ENCODE data around the gene CWC27.
"Not testable (repeated sequence)": the region's sequence is repeated elsewhere in the genome, so short reads cannot be mapped to it uniquely, and the experiment has no call there.

Gene CWC27

DNA sequence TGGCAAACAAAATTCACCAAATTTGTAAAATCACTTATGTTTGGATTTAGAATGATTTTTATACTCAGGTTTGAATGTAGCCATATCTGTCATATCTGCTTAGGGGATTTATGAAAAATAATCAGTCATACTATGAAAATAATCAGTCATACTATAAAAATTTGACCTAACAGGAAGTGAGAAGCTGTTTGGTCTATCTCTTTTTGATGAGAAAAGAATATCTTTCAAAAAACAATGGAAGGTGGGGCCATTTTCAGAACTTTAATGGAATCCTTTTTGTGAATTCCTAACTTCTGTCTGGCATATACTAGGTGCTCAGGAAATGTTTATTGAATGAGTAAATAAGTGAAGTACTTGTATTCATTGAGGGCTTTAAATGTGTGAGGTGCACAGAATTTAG, 70.1 kb downstream of the CWC27 start:
- DNase-seq (ENCODE audit: low read depth): no peak

DNA sequence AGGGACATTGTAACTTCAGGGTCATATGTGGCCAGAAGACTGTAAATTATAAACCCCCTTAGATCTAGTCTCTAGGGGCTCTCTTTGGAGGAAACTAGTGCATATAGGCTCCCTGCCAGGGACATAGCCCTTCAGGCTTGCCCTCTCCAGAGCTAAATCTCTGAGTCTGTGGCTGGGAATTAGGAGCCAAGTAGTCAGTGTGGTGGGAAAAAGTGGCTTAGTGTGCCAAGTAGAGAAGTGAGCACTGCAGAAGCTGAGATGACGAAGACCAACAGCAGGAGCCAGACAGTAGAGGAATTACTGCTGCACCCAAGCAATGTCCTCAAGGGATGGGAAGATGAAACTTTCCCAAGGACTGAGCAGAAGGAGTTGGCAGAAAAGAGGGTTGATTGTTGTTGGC, 71.2 kb downstream of the CWC27 start:
- DNase-seq (ENCODE audit: low read depth): no peak

DNA sequence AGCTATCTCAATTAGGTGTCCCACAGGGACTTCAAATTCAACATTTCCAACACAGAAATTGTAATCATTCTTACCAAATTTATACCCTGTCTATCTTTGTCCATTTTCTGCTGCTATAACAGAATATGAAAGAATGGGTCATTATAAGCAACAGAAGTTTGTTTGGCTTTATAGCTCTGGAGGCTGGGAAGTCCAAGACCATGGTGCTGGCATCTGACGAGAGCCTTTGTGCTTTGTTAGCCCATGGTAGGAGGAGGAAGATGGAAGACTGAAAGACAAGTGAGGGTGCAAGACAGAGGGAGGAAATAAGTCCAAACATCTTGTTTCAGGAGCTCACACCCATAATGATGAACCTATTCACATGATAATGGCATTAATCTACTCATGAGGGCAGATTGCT, 72.2 kb downstream of the CWC27 start:
- DNase-seq (ENCODE audit: low read depth): no peak

GRCh38 chr5:64853777-64854176, 85.0 kb downstream of the CWC27 start:
- DNase-seq (ENCODE audit: low read depth): no peak

GRCh38 chr5:64854855-64855254, 86.1 kb downstream of the CWC27 start:
- DNase-seq (ENCODE audit: low read depth): no peak

DNA sequence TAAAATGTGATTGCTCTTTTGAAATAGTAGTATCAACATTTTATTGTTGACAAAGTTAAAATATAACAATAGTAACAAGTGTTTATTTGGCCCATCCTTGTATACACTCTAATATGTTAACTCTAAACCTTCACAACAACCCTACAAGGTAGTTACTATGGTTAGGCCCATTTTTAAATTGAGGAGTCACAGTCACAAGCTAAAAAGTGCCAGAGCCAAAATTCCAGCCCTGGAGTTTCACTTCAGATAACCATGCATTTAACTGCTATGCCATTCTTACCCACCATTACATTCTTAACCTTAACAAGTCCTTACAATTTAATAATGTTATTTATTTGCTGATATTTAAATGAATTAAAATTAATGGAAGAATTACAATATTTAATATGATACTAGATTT, 91.2 kb downstream of the CWC27 start:
- no peak for DNase-seq (ENCODE audit: low read depth)

DNA sequence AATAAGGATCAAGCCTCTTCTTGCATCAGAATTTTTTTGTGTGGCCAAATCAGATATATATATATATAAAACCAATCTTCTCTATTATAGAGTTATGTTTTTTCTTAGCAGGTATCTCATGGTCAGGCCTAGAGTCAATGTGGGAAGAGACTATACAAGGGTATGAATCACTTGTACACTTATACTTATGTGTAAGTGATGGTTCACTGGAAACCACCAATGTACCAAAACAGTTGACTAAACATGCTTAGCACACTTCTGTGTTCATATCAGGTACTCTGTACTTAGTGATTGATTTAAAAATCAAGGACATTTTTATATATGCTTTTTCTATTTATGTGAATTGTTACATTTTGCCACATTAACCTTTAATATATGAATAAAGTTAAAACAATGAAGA, 92.6 kb downstream of the CWC27 start:
- no peak for DNase-seq (ENCODE audit: low read depth)

- no peak for DNase-seq (ENCODE audit: low read depth)
Measured at GRCh38 chr5:64864171-64864570, 95.4 kb downstream of the CWC27 start.

GRCh38 chr5:64865662-64866061, 96.9 kb downstream of the CWC27 start:
- DNase-seq (ENCODE audit: low read depth): no peak

DNA sequence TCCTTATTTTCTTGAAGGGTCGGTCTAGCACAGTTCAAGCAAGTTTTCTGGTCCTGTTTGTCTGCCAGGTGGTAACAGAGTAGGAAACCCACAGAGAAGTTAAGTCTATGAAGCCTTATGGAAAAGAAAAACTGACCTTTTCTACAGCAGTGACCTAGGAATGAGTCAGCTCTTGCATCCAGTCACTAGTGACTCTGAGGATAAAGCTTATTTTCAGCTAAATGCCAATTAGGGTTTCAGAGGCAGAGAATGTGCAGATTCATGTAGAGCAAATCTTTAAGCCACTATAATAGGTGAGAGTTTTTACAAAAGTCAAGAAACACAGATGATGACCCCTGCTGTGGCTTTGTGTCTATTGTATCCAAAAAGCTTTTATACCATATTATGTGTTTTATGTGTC, 100.7 kb downstream of the CWC27 start:
- no peak for DNase-seq (ENCODE audit: low read depth)

DNA sequence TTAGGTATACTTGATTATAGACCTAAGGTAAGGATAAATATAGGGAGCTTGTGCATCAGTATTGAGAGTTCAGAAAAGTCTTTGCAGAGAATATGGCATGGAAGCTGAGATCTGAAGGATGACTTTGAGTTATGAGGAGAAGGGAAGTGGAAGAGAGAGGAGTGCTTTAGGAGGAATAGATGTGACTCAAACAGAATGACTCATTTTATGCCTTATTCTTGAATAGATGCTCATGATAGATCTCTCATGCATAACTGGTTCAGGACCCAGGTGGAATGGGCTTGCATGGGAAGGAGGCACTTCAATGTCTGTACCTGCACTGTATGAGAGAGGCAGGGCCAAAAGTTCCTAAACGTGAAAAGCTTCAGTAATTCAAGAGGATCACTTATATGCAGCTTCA, 103.3 kb downstream of the CWC27 start:
- DNase-seq (ENCODE audit: low read depth): no peak

DNA sequence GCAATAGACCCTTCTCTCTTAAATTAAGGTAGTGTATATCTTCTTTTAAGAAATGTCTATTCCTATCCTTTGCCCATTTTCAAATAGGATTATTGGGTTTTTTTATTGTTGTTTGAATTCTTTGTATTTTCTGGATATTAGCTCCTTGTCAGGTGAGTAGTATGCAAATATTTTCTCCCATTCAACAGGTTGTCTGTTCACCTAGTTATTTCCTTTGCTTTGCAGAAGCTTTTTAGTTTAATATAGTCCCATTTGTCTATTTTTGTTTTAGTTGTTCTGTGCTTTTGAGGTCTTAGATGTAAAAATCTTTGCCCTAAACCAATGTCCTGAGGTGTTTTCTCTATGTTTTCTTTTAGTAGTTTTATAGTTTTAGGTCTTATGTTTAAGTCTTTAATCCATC, 104.7 kb downstream of the CWC27 start:
- no peak for DNase-seq (ENCODE audit: low read depth)

DNA sequence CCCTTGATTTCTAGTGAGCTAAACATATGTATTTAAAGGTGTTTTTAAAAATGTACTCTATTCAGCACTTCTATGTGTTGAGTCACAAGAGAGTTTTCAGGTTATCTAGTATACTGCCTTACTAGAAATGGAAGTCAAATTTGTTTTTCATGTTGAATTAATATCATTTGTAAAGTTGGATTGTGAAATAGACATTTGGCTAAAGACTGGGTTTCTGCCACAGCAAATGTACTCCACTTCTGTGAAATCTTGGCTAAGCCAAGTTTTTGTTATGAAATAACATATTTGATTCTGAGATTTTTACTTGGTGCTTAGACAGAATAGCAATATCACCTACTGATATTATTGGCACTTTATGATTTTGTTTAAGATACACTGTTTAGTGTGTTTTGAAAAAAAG, 106.0 kb downstream of the CWC27 start:
- no peak for DNase-seq (ENCODE audit: low read depth)

DNA sequence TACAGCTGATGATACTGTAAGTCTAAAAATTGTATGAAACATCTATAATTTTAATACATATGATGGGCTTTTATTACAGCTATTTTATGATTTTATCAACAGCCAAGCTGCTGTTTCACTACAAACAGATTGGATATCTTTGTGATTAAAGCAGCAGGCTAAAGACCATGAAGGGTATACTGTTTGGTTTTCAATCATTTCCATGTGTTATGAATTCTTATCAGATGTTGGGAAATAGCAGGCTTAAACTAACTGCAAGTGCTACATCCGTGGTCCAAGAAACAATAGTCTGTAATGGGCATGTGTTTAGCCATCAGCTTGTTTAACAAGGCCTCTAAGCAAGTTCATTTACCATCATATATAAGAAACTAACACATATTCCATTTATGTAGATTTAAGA, 107.5 kb downstream of the CWC27 start:
- no peak for DNase-seq (ENCODE audit: low read depth)

GRCh38 chr5:64880821-64881220, 112.1 kb downstream of the CWC27 start:
- no peak for DNase-seq (ENCODE audit: low read depth)

DNA sequence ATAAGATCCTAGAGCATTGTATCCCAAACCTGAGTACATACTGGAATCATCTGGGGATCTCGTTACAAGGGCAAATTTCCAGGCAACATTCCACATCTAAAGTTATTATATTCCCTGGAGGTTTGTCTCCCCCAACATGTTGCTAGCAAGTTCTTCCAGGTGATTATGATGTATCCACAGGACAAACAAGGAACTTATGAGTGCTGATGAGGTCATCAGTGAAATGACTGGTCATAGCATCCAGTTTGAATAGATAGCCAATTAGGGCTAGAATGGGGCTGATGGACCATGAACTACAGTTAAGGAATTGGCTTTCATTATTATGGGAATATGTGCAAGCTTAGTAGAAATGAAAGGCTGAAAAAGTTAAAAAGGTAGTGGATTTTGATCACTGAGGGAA, 115.2 kb downstream of the CWC27 start:
- no peak for DNase-seq (ENCODE audit: low read depth)

GRCh38 chr5:64884541-64884940, 115.8 kb downstream of the CWC27 start:
- no peak for DNase-seq (ENCODE audit: low read depth)

GRCh38 chr5:64887910-64888309, 119.2 kb downstream of the CWC27 start:
- no peak for DNase-seq (ENCODE audit: low read depth)

GRCh38 chr5:64895748-64896147, 127.0 kb downstream of the CWC27 start:
- no peak for DNase-seq (ENCODE audit: low read depth)

- no peak for DNase-seq (ENCODE audit: low read depth)
Measured at GRCh38 chr5:64899838-64900237, 131.1 kb downstream of the CWC27 start.

DNA sequence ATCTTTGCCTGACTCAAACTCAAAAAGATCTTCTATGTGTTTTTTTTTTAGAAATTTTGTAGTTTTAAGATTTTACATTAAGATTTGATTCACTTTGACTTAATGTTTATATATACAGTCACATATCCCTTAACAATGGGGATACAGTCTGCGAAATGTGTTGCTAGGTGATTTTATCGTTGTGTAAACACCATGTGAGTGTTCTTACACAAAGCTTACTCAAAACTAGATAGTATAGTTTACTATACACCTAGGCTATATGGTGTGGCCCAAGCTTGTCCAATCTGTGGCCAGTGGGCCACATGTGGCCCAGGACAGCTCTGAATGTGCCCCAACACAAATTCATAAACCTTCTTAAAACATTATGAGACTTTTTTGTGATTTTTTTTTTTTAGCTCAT, 131.9 kb downstream of the CWC27 start:
- no peak for DNase-seq (ENCODE audit: low read depth)

DNA sequence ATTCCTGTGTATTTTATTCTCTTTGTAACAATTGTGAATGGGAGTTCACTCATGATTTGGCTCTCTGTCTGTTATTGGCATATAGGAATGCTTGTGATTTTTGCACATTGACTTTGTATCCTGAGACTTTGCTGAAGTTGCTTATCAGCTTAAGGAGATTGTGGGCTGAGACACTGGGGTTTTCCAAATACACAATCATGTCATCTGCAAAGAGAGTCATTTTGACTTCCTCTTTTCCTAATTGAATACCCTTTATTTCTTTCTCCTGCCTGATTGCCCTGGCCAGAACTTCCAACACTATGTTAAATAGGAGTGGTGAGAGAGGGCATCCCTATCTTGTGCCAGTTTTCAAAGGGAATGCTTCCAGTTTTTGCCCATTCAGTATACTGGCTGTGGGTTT, 138.7 kb downstream of the CWC27 start:
- DNase-seq (ENCODE audit: low read depth): not testable (repeated sequence)

DNA sequence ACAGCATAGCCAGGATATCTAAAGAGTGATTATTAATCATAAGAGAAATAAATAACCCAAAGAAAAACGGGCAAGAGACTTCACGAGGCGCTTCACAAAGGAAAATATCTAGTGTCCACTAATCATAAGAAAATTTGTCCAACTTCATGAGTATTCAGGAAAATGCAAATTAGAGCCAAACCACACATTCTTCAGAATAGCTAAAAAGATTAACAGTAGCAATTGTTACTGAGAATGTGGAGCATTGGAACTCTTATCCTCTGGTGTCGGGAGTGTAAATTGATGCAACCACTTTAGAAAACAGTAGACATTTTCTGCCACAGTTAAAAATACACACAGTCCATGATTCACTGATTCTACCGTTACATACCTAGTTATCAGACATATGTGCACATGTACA, 145.7 kb downstream of the CWC27 start:
- DNase-seq (ENCODE audit: low read depth): no peak

DNA sequence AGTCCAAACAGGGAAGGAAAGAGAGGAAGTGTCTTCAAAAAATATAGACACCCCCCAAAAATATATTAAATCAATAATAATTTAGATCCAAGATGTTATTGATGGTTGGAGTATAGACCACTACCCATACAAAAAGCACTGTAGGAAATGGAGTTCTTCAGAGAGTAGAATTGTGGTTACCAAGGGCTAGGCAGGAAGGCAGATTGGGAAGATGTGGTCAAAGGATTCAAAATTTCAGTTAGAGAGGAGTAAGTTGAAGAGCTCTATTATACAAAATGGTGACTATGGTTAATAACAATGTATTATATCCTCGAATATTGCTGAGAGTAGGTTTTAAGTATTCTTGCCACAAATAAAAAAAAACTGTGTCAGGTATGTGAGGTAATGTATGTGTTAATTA, 149.4 kb downstream of the CWC27 start:
- no peak for DNase-seq (ENCODE audit: low read depth)

GRCh38 chr5:64921386-64921785, 152.7 kb downstream of the CWC27 start:
- no peak for DNase-seq (ENCODE audit: low read depth)
